Mononuclear cell (primary cell): Measurements from ENCODE around the gene PHLPP1. TPM values are rescaled to one million over a fixed set of nuclear protein-coding genes. Genes with fewer than 3 reads are reported as not detected.

Experiments used
- H3K27me3 ChIP-seq: 2 replicates; pipeline ENCODE4 v1.6.0; 2011; ENCODE audit warnings: low read length, control low read depth; ENCODE audit not compliant: insufficient read depth
- H3K4me1 ChIP-seq: 2 replicates; pipeline ENCODE4 v1.5.1; 2011; ENCODE audit warnings: mild to moderate bottlenecking, low read length, control low read depth; ENCODE audit not compliant: insufficient read depth
- H3K4me3 ChIP-seq: 2 replicates; pipeline ENCODE4 v1.5.1; 2011; ENCODE audit warnings: mild to moderate bottlenecking, low read length, moderate library complexity
- H3K9me3 ChIP-seq: 2 replicates; pipeline ENCODE4 v1.5.1; 2011; ENCODE audit warnings: low read depth, mild to moderate bottlenecking, control low read depth, low read length
- total RNA-seq: library from RNA; depleted of rRNA; stranded (reverse); fragments of >200 nt; gene quantifications from one replicate; pipeline ENCODE4 v1.2.3, GENCODE V29; 2012

PHLPP1 gene
- total RNA-seq, 1 donor: 9.1 TPM

DNA sequence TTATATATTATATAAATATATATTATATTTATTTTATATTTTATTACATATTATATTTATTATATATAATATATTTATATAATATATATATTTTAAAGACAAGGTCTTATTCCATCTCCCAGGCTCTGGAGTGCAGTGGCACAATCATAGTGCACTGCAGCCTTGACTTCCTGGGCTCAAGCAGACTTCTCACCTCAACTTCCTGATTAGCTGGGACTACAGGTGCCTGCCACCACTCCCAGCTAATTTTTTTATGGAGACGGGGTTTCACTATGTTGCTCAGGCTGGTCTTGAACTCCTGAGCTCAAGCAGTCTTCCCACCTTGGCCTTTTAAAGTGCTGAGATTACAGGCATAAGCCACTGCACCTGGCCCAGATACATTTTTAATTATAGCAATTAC, 110.0 kb downstream of the PHLPP1 start:
- H3K4me3 ChIP-seq: no peak overlapping the region
- no peaks in the 10 kb centered on the region for H3K27me3 ChIP-seq
- H3K4me1 ChIP-seq: peaks cover 10% of the 10 kb centered on the region
- no peaks in the 10 kb centered on the region for H3K9me3 ChIP-seq

GRCh38 chr18:62827397-62827796, 112.1 kb downstream of the PHLPP1 start:
- Histone ChIP-seq H3K9me3 (no peaks in the 10 kb centered on the region), H3K27me3 (no peaks in the 10 kb centered on the region), H3K4me3 (no peak overlapping the region), H3K4me1 (peaks cover 10% of the 10 kb centered on the region)

GRCh38 chr18:62828091-62828640, 112.8 kb downstream of the PHLPP1 start:
- Histone ChIP-seq H3K27me3 (no peaks in the 10 kb centered on the region), H3K9me3 (no peaks in the 10 kb centered on the region), H3K4me3 (no peak overlapping the region), H3K4me1 (peaks cover 10% of the 10 kb centered on the region)

DNA sequence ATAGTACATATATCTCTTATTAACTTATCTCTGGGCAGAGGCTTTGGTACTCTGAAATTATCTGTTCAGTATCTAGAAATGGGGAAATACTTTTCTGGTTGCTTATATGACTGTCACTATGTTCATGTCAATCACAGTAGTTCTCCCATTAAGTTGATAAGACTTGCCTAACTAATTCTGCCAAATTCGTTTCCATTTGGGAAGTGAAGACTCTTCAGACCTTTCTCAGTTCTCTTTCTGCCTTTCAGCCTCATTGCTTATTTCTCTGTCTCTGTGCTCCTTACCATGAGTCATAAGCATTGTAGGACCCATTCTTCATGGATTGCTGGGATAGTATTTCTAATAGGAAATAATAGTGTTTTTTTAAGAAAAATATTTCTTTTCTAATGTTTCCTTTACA, 113.5 kb downstream of the PHLPP1 start:
- H3K4me3 ChIP-seq: no peak overlapping the region

DNA sequence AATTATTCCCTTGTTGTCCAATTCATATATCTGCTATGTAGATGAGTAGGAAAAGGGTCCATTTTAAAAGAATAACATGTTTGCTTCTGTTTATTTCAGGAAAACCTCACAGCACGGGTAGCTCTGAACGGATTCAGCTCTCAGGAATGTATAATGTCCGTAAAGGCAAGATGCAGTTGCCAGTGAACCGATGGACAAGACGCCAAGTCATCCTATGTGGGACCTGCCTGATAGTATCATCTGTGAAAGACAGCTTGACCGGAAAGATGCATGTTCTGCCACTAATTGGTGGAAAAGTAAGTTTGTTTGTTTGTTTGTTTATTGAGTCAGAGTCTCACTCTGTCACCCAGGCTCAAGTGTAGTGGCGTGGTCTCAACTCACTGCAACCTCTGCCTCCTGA, 114.6 kb downstream of the PHLPP1 start:
- H3K4me1 ChIP-seq: peaks cover 10% of the 10 kb centered on the region
- no peak overlapping the region for H3K4me3 ChIP-seq
- no peaks in the 10 kb centered on the region for H3K27me3 ChIP-seq
- no peaks in the 10 kb centered on the region for H3K9me3 ChIP-seq

More for the DNA sequence above, 113.5 kb downstream of the PHLPP1 start:
- H3K27me3 ChIP-seq: no peaks in the 10 kb centered on the region
- peaks cover 10% of the 10 kb centered on the region for H3K4me1 ChIP-seq
- H3K9me3 ChIP-seq: no peaks in the 10 kb centered on the region

DNA sequence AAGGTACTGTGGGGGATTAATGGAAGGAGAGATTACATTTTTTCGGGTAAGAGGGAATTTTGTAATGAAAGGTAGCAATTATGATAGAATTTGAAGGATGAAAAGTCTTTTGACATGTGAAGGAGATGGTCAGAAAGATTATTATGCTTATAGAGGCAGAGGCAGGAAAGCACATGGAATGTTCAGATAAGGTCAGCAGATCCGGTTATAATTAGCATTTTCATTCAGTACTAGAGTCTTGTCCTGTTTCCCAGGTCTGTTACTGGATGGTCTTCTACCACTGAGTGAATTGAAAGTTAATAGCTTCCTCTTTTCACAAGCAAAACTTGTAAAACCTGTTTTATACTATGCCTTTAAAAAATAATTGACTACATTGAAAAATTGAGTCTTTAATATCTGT, 116.9 kb downstream of the PHLPP1 start:
- Histone ChIP-seq H3K9me3 (no peaks in the 10 kb centered on the region), H3K4me1 (peaks cover 10% of the 10 kb centered on the region)

DNA sequence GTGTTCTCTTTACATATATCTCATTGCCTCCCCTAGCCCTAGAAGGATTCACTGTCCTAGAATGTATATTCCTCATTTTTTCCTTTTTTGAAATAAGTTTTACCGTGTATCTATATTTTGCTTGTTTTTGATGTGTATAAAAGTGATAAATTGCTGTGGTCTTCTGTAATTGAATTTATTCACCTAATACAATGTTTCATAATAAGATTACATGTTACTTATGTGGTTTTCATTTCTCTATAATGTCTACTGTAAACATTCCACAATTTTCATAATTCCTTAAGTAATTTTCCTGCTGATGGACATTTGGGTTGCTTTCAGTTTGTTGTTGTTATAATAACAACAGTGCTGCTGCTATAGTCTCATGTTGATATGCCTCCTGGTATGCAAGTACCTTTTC, 118.2 kb downstream of the PHLPP1 start:
- no peaks in the 10 kb centered on the region for H3K9me3 ChIP-seq
- no peak overlapping the region for H3K4me3 ChIP-seq
- peaks cover 4% of the 10 kb centered on the region for H3K4me1 ChIP-seq
- no peaks in the 10 kb centered on the region for H3K27me3 ChIP-seq

More for the DNA sequence above, 116.9 kb downstream of the PHLPP1 start:
- H3K4me3 ChIP-seq: no peak overlapping the region
- H3K27me3 ChIP-seq: no peaks in the 10 kb centered on the region

DNA sequence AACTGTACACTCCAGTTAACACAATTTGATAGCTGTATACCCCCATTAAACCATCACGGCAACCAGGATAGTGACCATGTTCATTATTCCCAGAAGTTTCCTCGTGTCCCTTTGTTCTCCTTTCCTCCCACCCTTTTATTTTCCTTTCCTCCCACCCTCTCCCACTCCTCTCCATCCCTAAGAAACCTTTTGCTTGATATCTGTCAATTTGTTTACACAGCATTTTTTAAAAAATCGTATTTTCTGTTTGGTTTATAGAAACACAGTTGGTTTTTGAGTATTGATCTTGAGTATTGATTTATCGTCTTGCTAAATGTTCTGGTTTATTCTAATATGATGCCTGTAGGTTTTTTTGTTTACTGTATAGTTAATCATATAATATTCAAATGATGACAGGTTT, 119.4 kb downstream of the PHLPP1 start:
- Histone ChIP-seq H3K9me3 (no peaks in the 10 kb centered on the region), H3K4me3 (no peak overlapping the region), H3K27me3 (no peaks in the 10 kb centered on the region), H3K4me1 (no peaks in the 10 kb centered on the region)

GRCh38 chr18:62837011-62837410, 121.7 kb downstream of the PHLPP1 start:
- H3K4me1 ChIP-seq: no peaks in the 10 kb centered on the region
- H3K27me3 ChIP-seq: no peaks in the 10 kb centered on the region
- no peaks in the 10 kb centered on the region for H3K9me3 ChIP-seq
- no peak overlapping the region for H3K4me3 ChIP-seq

GRCh38 chr18:62838475-62839098, 123.2 kb downstream of the PHLPP1 start:
- no peaks in the 10 kb centered on the region for H3K27me3 ChIP-seq
- no peaks in the 10 kb centered on the region for H3K4me1 ChIP-seq
- no peak overlapping the region for H3K4me3 ChIP-seq
- H3K9me3 ChIP-seq: no peaks in the 10 kb centered on the region

DNA sequence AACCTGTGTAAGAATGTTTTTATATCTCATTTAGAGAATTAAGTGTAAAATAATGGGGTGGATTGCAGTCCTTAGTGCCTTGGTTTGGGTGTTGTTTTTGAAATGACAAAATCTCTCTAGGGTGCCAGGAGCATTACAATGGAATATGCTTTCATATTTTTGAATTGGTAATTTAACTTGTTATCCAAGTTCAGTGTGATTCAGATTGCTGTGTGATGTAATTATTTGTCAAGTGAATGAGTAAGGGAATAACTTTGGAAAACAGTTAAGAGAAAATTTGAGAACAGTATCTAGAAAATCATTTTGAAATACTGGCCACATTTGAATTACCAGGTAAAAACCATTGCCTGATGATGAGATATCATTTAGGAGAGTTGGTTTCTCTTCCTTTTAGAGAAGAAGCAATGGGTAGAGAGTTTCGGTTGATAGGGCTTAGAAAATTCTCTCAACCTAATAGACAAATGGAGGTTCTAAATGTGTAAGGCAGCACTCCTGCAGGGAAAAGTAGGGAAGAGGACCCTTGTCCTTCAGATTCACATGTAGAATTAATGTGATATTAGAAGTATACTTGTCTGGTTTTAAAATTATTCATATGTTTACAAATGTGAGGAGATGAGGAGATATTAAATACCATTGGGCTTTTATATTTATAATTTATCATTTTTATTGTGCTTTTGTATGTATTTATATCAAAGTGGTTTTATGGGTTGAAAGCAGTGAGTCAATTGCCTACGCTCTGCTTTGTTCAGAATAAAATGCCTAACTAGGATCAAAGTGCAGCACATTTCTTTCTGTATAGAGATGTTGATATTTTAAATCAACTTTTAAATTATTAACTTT, 124.8 kb downstream of the PHLPP1 start:
- no peaks in the 10 kb centered on the region for H3K27me3 ChIP-seq
- no peaks in the 10 kb centered on the region for H3K9me3 ChIP-seq
- no peak overlapping the region for H3K4me3 ChIP-seq
- no peaks in the 10 kb centered on the region for H3K4me1 ChIP-seq

DNA sequence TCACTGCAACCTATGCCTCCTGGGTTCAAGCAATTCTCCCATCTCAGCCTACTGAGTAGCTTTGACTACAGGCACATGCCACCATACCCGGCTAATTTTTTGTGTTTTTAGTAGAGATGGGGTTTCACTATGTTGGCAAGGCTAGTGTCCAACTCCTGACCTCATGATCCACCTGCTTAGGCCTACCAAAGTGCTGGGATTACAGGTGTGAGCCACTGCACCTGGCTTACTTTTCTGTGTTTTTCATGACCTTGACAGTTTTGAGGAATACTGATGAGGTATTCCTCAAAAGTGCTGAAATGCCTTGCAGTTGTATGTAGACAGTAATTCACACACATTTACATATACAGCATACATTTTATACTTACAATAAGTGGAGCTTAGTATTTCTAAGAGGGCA, 126.1 kb downstream of the PHLPP1 start:
- Histone ChIP-seq H3K27me3 (no peaks in the 10 kb centered on the region), H3K9me3 (no peaks in the 10 kb centered on the region), H3K4me1 (no peaks in the 10 kb centered on the region), H3K4me3 (no peak overlapping the region)

DNA sequence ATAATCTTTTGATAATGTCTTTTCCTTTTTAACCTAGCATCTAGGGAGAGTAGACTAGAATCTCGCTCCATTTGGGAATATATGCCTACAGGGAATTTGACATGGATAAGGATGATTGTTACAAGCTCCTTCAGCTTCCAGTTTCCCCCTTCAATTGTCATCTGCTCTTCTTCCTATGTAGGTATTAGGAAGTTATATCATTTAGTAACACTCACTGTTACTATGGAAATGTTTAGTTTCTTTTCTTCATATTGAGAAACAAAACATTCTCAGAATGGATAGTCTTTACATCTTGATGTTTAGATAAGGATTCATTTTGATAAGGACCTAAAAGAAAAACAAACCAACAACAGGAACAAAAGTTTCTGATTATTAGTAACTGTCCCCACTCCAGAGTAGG, 127.6 kb downstream of the PHLPP1 start:
- H3K4me1 ChIP-seq: no peaks in the 10 kb centered on the region
- no peak overlapping the region for H3K4me3 ChIP-seq
- no peaks in the 10 kb centered on the region for H3K9me3 ChIP-seq

DNA sequence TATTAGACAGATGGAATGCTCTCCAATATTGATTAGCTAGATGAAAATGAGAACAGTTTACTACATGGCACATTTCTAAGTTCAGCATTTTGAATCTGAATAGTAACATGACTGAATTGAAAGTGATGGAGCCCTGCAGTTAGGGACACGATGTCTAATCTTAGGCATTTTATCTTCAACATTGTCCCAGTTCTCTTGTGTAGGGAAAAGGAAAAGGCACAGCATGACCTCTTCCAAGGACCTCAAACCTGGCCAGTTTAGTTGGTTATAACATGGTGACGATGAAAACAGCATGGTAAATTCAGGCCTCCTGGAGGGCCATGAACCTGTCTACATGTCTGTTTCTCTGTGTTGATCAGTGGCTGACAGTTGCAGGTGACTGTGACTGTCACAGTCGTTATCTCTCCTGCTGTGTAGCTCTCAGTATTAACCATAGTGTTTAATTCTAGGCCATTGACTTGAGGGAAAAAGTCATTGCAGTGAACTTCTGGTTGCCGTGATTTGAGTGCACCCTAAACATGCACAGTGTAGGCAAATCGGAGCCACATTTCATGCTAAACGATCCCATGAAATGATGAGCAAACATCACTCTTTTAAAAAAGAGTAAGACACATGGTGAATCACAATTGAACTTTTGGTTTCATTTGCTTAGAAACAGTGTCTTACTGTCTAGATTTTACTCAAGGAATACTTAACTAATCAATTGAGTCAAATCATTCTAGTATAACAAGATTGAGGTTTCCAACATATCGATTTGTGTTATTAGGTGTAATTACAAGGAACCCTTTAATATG, 129.7 kb downstream of the PHLPP1 start:
- no peaks in the 10 kb centered on the region for H3K4me1 ChIP-seq
- no peaks in the 10 kb centered on the region for H3K27me3 ChIP-seq
- no peak overlapping the region for H3K4me3 ChIP-seq
- H3K9me3 ChIP-seq: no peaks in the 10 kb centered on the region

More for the DNA sequence above, 127.6 kb downstream of the PHLPP1 start:
- H3K27me3 ChIP-seq: no peaks in the 10 kb centered on the region

- no peaks in the 10 kb centered on the region for H3K4me1 ChIP-seq
- H3K9me3 ChIP-seq: no peaks in the 10 kb centered on the region
- no peaks in the 10 kb centered on the region for H3K27me3 ChIP-seq
- no peak overlapping the region for H3K4me3 ChIP-seq
These were observed 131.0 kb downstream of the PHLPP1 start for GRCh38 chr18:62846313-62846712.
